ENCODE data around the gene TACC2. TPM values are rescaled to one million over a fixed set of nuclear protein-coding genes. Genes with fewer than 3 reads are reported as not detected.
A peak's percentile ranks its signal among the peaks of the same experiment; 100 is the strongest.
"Not testable (repeated sequence)": the region's sequence is repeated elsewhere in the genome, so short reads cannot be mapped to it uniquely, and the experiment has no call there.

The TACC2 gene
- total and polyA plus RNA-seq, 8 donors, result 29.0 to 102 (median 52.9) TPM

GRCh38 chr10:122056431-122057094, 67.6 kb downstream of the TACC2 start:
- H3K9me3 ChIP-seq, result no peaks in the 10 kb centered on the region
- peaks cover 0 to 13% (median 10%) of the 10 kb centered on the region in 4 donors for H3K4me1 ChIP-seq
- WGBS, 5 donors, result 85 to 90% (median 87%) methylated on average over 8 of the region's 8 CpGs
- DNase-seq, result peak; percentile 51 to 70
- H3K27ac ChIP-seq, result peak overlapping the region; percentile 29 to 67 (median 37)
- intact Hi-C loops (cut with DNase I; ENCODE audit: low total_unique reads), result loop anchor here (10.0 kb wide), 1 partner anchor 82 kb away; the partner anchor contains the start of gene NSMCE4A
- peaks cover 0 to 8% (median 0%) of the 10 kb centered on the region in 4 donors for H3K36me3 ChIP-seq
- peak in 1 of 3 donors; percentile 46 for TF ChIP-seq POLR2AphosphoS5 (IDR thresholded peaks at IDR 0.05)
- TF ChIP-seq POLR2A (IDR thresholded peaks at IDR 0.05), result no peak
- H3K4me3 ChIP-seq, result no peak overlapping the region
- H3K27me3 ChIP-seq, result no peaks in the 10 kb centered on the region

- H3K4me3 ChIP-seq, result no peak overlapping the region
- no peaks in the 10 kb centered on the region for H3K27me3 ChIP-seq
- intact Hi-C loops (cut with DNase I; ENCODE audit: low total_unique reads), result loop anchor here (10.0 kb wide), 1 partner anchor 83 kb away; the partner anchor contains the start of gene NSMCE4A
- peaks cover 0 to 18% (median 16%) of the 10 kb centered on the region in 4 donors for H3K4me1 ChIP-seq
- no peaks in the 10 kb centered on the region for H3K9me3 ChIP-seq
- DNase-seq, result no peak
- peaks cover 0 to 8% (median 0%) of the 10 kb centered on the region in 4 donors for H3K36me3 ChIP-seq
- H3K27ac ChIP-seq, result no peak overlapping the region
- TF ChIP-seq POLR2A (IDR thresholded peaks at IDR 0.05) (no peak), CTCF (IDR thresholded peaks at IDR 0.05) (no peak), EP300 (IDR thresholded peaks at IDR 0.05) (no peak), POLR2AphosphoS5 (IDR thresholded peaks at IDR 0.05) (no peak)
- WGBS, 5 donors, result 78 to 89% (median 80%) methylated on average over 14 of the region's 14 CpGs
Measured at GRCh38 chr10:122057841-122058413, 69.0 kb downstream of the TACC2 start.

GRCh38 chr10:122060250-122060649, 71.3 kb downstream of the TACC2 start:
- Histone ChIP-seq H3K4me1 (peaks cover 10 to 31% (median 21%) of the 10 kb centered on the region in 4 donors), H3K4me3 (no peak overlapping the region), H3K27ac (peak overlapping the region in 4 of 5 donors; percentile 28 to 64 (median 60)), H3K9me3 (no peaks in the 10 kb centered on the region), H3K36me3 (no peaks in the 10 kb centered on the region), H3K27me3 (no peaks in the 10 kb centered on the region)
- intact Hi-C loops (cut with DNase I; ENCODE audit: low total_unique reads), result no loop called here
- WGBS, 5 donors, result 31 to 66% (median 59%) methylated on average over 2 of the region's 2 CpGs
- DNase-seq, result peak in 1 of 2 donors; percentile 47
- TF ChIP-seq CTCF (IDR thresholded peaks at IDR 0.05) (no peak), EP300 (IDR thresholded peaks at IDR 0.05) (no peak), POLR2AphosphoS5 (IDR thresholded peaks at IDR 0.05) (no peak), POLR2A (IDR thresholded peaks at IDR 0.05) (no peak)

- peak; percentile 88 to 95 for DNase-seq
- Histone ChIP-seq H3K27me3 (no peaks in the 10 kb centered on the region), H3K4me1 (peaks cover 7 to 28% (median 16%) of the 10 kb centered on the region in 4 donors), H3K4me3 (no peak overlapping the region), H3K36me3 (no peaks in the 10 kb centered on the region), H3K9me3 (no peaks in the 10 kb centered on the region), H3K27ac (peak overlapping the region; percentile 83 to 89 (median 88))
- peak; percentile 91 to 98 (median 97) for TF ChIP-seq POLR2AphosphoS5 (IDR thresholded peaks at IDR 0.05)
- peak; percentile 57 for TF ChIP-seq EP300 (IDR thresholded peaks at IDR 0.05)
- TF ChIP-seq POLR2A (IDR thresholded peaks at IDR 0.05), result peak in 1 of 4 donors; percentile 55
- no peak for TF ChIP-seq CTCF (IDR thresholded peaks at IDR 0.05)
- 20 to 33% (median 22%) methylated on average over 13 of the region's 13 CpGs for WGBS, 5 donors
- intact Hi-C loops (cut with DNase I; ENCODE audit: low total_unique reads), result no loop called here
Measured at GRCh38 chr10:122062831-122063674, 74.1 kb downstream of the TACC2 start.

DNA sequence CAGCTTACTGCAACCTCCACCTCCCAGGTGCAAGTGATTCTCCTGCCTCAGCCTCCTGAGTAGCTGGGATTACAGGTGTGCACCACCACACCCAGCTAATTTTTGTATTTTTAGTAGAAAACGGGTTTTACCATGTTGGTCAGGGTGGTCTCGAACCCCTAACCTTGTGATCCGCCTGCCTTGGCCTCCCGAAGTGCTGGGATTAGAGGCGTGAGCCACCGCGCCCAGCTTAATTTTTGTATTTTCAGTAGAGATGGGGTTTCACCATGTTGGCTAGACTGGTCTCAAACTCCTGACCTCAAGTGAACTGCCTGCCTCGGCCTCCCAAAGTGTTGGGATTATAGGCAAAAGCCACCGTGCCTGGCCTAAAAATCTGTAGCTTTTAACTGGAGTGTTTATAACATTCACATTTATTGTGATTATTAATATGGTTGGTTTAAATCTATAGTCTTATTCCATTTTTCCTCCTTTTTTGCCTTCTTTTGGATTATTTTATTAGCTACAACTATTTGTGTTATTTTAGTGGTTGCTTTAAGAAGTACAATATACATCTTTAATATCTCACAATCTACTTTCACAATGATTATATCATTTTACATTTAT, 77.5 kb downstream of the TACC2 start:
- H3K36me3 ChIP-seq; H3K27ac ChIP-seq; DNase-seq; H3K4me3 ChIP-seq; H3K9me3 ChIP-seq; intact Hi-C loops (cut with DNase I; ENCODE audit: low total_unique reads); H3K27me3 ChIP-seq: not testable (repeated sequence)
- WGBS, 5 donors, result 88 to 98% (median 94%) methylated on average over 9 of the region's 9 CpGs
- H3K4me1 ChIP-seq, result peaks cover 7 to 38% (median 21%) of the 10 kb centered on the region in 4 donors
